T-cell (primary cell): ENCODE results near the gene TEX13A. TPM values are rescaled to one million over a fixed set of nuclear protein-coding genes. Genes with fewer than 3 reads are reported as not detected.

Source experiments
- ATAC-seq, 4 experiments: fragments of 200-7000 bp in 3 of 4; fragments of 150-1000 bp in 1 of 4; cut with Tn5 transposase; replicated peaks in 1 of 4; 1 replicate in 3 of 4; 2 replicates in 1 of 4; pipeline ENCODE4 v1.10.0; 2021; ENCODE audit warnings: moderate library complexity in 3 of 4, mild to moderate bottlenecking in 2 of 4, moderate number of reproducible peaks in 1 of 4
- CTCF ChIA-PET, 2 donors: fragments of 300-600 bp; sonication (Branson Sonifier 250); formaldehyde crosslinking; loops; one replicate each; lab custom pipeline; 2022; ENCODE audit warnings: antibody characterized with exemption in 2 of 2; lab: Charles Lee
- POLR2A ChIA-PET, 2 donors: fragments of 300-600 bp; sonication (Branson Sonifier 250); formaldehyde crosslinking; loops; one replicate each; lab custom pipeline; 2022; ENCODE audit warnings: antibody characterized with exemption in 2 of 2; lab: Charles Lee
- DNase-seq, 35 experiments: peaks; one replicate each; pipeline versions ENCODE4 v3.0.0 to v3.0.0-alpha.2; 2013 to 2023
- H3K27ac ChIP-seq: one replicate; pipeline ENCODE4 v1.5.1; 2013; ENCODE audit warnings: low read length
- H3K27me3 ChIP-seq, 2 experiments: replicated peaks in 1 of 2; 1 replicate in 1 of 2; 2 replicates in 1 of 2; pipeline versions ENCODE4 v1.6.1 to v1.7.0; 2013; ENCODE audit warnings: low read length in 1 of 2, mixed read lengths in 1 of 2; ENCODE audit not compliant: control insufficient read depth in 2 of 2, insufficient read depth in 2 of 2; ENCODE audit errors: extremely low read depth in 1 of 2
- H3K36me3 ChIP-seq, 2 donors: 1 replicate in 1 of 2; 2 replicates in 1 of 2; pipeline versions ENCODE4 v1.6.1 to v1.7.0; 2013; ENCODE audit warnings: low read length in 1 of 2; ENCODE audit not compliant: control insufficient read depth in 2 of 2, insufficient read depth in 1 of 2; ENCODE audit errors: extremely low read depth in 1 of 2
- H3K4me1 ChIP-seq, 2 experiments: 1 replicate in 1 of 2; 2 replicates in 1 of 2; pipeline versions ENCODE4 v1.6.1 to v1.7.0; 2013; ENCODE audit warnings: low read length in 2 of 2, mixed read lengths in 1 of 2; ENCODE audit not compliant: insufficient read depth in 2 of 2, control insufficient read depth in 1 of 2; ENCODE audit errors: extremely low read depth in 1 of 2
- H3K4me3 ChIP-seq, 2 donors: 1 replicate in 1 of 2; 2 replicates in 1 of 2; pipeline versions ENCODE4 v1.5.1 to v1.7.0; 2013; ENCODE audit warnings: mild to moderate bottlenecking in 2 of 2, low read length in 1 of 2, moderate library complexity in 1 of 2; ENCODE audit not compliant: control insufficient read depth in 1 of 2; ENCODE audit errors: extremely low read depth in 1 of 2
- H3K9me3 ChIP-seq: 2 replicates; pipeline ENCODE4 v1.7.0; 2013
- H3K27ac Mint-ChIP-seq, 2 donors: one replicate each; pipeline ENCODE4 v1.8.0; 2020 to 2021; ENCODE audit warnings: mild to moderate bottlenecking in 2 of 2, mixed read lengths in 2 of 2
- H3K27me3 Mint-ChIP-seq, 2 donors: one replicate each; pipeline ENCODE4 v1.8.0; 2021 to 2022; ENCODE audit warnings: mixed read lengths in 2 of 2
- H3K36me3 Mint-ChIP-seq: one replicate; pipeline ENCODE4 v1.8.0; 2021; ENCODE audit warnings: mixed read lengths
- H3K4me1 Mint-ChIP-seq, 3 donors: one replicate each; pipeline ENCODE4 v1.8.0; 2020 to 2022; ENCODE audit warnings: mixed read lengths in 3 of 3, mild to moderate bottlenecking in 1 of 3
- H3K4me3 Mint-ChIP-seq, 3 donors: one replicate each; pipeline ENCODE4 v1.8.0; 2020 to 2022; ENCODE audit warnings: mild to moderate bottlenecking in 3 of 3, mixed read lengths in 3 of 3, moderate library complexity in 3 of 3
- H3K9me3 Mint-ChIP-seq, 3 donors: one replicate each; pipeline ENCODE4 v1.8.0; 2020 to 2022; ENCODE audit warnings: mixed read lengths in 3 of 3
- WGBS: methylation state at CpG from one replicate; pipeline ENCODE4 v1.1.5; 2013; ENCODE audit warnings: missing lambda C conversion rate; ENCODE audit not compliant: insufficient coverage; 5-methylcytosine and 5-hydroxymethylcytosine counted together
- total RNA-seq, 35 experiments: library from RNA in 6 of 35; stranded (reverse) in 6 of 35; fragments of 120-200 nt in 1 of 35; gene quantifications; one replicate each; pipeline versions ENCODE4 v1.2.1 to v1.2.4 and lab custom pipeline; 2013 to 2026

The TEX13A gene, protein sequence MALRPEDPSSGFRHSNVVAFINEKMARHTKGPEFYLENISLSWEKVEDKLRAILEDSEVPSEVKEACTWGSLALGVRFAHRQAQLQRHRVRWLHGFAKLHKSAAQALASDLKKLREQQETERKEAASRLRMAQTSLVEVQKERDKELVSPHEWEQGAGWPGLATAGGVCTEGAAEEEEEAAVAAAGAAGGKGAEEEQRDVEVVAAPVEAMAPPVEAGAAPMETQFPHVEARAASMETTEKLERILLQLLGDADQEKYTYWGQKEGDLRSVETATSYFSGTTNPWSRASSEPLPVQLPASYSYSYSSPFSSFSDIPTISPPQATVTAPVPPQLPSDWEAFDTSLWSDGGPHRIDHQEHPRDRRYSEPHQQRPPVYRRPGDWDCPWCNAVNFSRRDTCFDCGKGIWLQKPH
- not detected for total RNA-seq
- total RNA-seq (2013): not detected
- total RNA-seq (lab: John Stamatoyannopoulos, UW): 0 reads per million in 29 experiments

DNA sequence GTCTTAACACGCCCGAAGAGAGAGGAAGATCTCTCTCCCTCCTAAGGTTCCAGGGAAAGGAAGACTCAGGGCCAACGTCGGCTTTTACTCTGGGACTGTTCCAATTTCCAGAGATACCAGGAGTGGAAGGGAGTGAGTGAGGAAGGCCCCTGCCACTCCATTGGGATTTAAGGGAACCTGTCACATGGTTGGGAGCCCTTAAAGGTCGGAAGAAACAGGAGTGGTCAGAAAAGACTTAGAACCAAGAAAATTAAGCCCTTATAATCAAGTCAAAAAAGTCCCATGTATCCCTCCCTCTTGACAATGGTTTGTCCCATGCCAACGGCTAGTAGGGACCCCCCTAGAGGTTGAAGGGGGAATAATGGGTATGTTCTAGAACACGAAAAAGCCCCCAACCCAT is at the start of gene TEX13A:
Gene TEX13A, minus strand, starts transcription at position 59 of the 400 bp plus-strand sequence. CDS start 297 bp downstream, outside the sequence.
- Mint-ChIP-seq H3K27me3 (no peaks in the 10 kb centered on the region), H3K27ac (no peak within 1 kb of the TSS), H3K4me1 (no peaks in the 10 kb centered on the region), H3K9me3 (peaks cover 0 to 12% (median 0%) of the 10 kb centered on the region in 3 donors), H3K36me3 (no peaks in the 10 kb centered on the region), H3K4me3 (no peak within 1 kb of the TSS)
- Histone ChIP-seq H3K27ac (no peak within 1 kb of the TSS), H3K9me3 (no peaks in the 10 kb centered on the region), H3K4me3 (no peak within 1 kb of the TSS), H3K36me3 (no peaks in the 10 kb centered on the region), H3K4me1 (no peaks in the 10 kb centered on the region), H3K27me3 (no peaks in the 10 kb centered on the region)
- ATAC-seq: no peak
- DNase-seq: no peak
- POLR2A ChIA-PET: no interaction called here
- WGBS: no CpG with 5 or more reads among the region's 7 CpGs
- CTCF ChIA-PET: no interaction called here

DNA sequence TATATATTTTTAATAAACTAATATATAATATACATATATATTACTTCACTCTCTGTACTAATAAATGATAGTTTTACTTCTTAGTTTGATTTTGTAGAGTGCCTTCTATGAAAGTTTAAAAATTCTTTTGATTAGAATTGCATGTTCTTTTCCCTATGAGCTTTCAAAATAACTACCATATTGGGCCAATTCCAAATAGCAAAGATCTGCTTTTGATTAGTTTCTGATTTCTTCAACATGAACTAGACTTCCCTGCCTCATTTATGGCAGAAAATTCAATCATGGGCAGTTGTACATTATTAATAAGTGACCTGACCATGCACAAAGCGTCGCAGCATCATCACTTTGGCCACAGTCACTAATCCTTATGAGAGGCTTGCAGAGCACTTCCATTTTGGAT is 48.9 kb upstream of the TEX13A start:
- ChIA-PET CTCF (no interaction called here), POLR2A (no interaction called here)
- H3K4me1 Mint-ChIP-seq: no peaks in the 10 kb centered on the region
- H3K27ac Mint-ChIP-seq: no peak overlapping the region
- H3K4me3 ChIP-seq: no peak overlapping the region
- no peak overlapping the region for H3K4me3 Mint-ChIP-seq
- no peaks in the 10 kb centered on the region for H3K36me3 ChIP-seq
- no peaks in the 10 kb centered on the region for H3K4me1 ChIP-seq
- DNase-seq (no peak), ATAC-seq (no peak)
- H3K27ac ChIP-seq: no peak overlapping the region
- WGBS: no CpG with 5 or more reads among the region's 2 CpGs
- peaks cover 0 to 10% of the 10 kb centered on the region in 2 donors for H3K27me3 Mint-ChIP-seq
- no peaks in the 10 kb centered on the region for H3K9me3 Mint-ChIP-seq
- no peaks in the 10 kb centered on the region for H3K9me3 ChIP-seq
- H3K27me3 ChIP-seq: no peaks in the 10 kb centered on the region
- H3K36me3 Mint-ChIP-seq: no peaks in the 10 kb centered on the region

DNA sequence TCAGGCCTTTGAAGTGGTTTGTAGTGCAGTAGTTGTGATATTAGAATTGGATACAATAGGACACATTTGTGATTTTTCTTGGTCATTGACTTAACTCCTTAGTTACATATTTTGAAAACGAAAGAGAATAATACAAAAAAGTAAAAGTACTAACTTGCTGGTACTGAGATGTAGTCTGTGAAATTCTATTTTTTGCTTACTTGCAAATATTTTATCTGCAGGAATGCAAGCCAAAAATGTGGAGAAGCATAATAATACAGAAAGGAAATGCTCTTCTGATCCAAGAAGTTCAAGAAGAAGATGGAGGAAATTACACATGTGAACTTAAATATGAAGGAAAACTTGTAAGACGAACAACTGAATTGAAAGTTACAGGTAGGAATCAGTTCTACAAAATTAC is 46.7 kb upstream of the TEX13A start:
- no peaks in the 10 kb centered on the region for H3K4me1 Mint-ChIP-seq
- H3K9me3 Mint-ChIP-seq: no peaks in the 10 kb centered on the region
- Histone ChIP-seq H3K27me3 (no peaks in the 10 kb centered on the region), H3K4me3 (no peak overlapping the region), H3K9me3 (no peaks in the 10 kb centered on the region), H3K4me1 (no peaks in the 10 kb centered on the region), H3K36me3 (no peaks in the 10 kb centered on the region), H3K27ac (no peak overlapping the region)
- CTCF ChIA-PET: no interaction called here
- WGBS: no CpG with 5 or more reads among the region's 2 CpGs
- no peak for ATAC-seq
- no peak for DNase-seq
- H3K27ac Mint-ChIP-seq: no peak overlapping the region
- H3K27me3 Mint-ChIP-seq: peaks cover 0 to 13% of the 10 kb centered on the region in 2 donors
- H3K4me3 Mint-ChIP-seq: no peak overlapping the region
- POLR2A ChIA-PET: no interaction called here
- no peaks in the 10 kb centered on the region for H3K36me3 Mint-ChIP-seq

DNA sequence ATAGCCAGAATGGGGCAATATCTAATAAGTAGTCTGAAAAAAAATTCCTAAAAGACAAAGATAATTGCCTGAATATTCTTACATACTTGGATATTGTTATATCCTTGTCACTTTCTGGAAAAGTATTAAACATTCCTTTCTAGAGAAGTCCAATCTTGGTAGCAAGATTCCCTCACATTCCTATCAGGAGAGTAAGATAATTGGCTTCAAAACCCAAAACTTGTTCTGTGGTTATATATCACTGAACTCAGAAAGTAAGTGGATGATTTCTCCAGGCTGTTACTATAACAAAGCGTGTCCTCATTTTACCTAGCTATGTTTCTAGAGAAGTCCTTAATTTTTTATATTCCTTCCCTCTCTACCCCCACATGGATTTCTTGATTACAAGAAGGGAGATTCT is 46.0 kb upstream of the TEX13A start:
- peaks cover 0 to under 1% (median 0%) of the 10 kb centered on the region in 3 donors for H3K9me3 Mint-ChIP-seq
- ChIA-PET CTCF (no interaction called here), POLR2A (no interaction called here)
- no peaks in the 10 kb centered on the region for H3K9me3 ChIP-seq
- ATAC-seq (no peak), DNase-seq (no peak)
- no peaks in the 10 kb centered on the region for H3K4me1 ChIP-seq
- H3K27me3 Mint-ChIP-seq: peaks cover 0 to 13% of the 10 kb centered on the region in 2 donors
- H3K4me3 ChIP-seq: no peak overlapping the region
- H3K4me3 Mint-ChIP-seq: no peak overlapping the region
- H3K27ac ChIP-seq: no peak overlapping the region
- no peaks in the 10 kb centered on the region for H3K27me3 ChIP-seq
- WGBS: no CpG with 5 or more reads among the region's 1 CpG
- no peaks in the 10 kb centered on the region for H3K4me1 Mint-ChIP-seq
- no peaks in the 10 kb centered on the region for H3K36me3 Mint-ChIP-seq
- H3K36me3 ChIP-seq: no peaks in the 10 kb centered on the region
- H3K27ac Mint-ChIP-seq: no peak overlapping the region

DNA sequence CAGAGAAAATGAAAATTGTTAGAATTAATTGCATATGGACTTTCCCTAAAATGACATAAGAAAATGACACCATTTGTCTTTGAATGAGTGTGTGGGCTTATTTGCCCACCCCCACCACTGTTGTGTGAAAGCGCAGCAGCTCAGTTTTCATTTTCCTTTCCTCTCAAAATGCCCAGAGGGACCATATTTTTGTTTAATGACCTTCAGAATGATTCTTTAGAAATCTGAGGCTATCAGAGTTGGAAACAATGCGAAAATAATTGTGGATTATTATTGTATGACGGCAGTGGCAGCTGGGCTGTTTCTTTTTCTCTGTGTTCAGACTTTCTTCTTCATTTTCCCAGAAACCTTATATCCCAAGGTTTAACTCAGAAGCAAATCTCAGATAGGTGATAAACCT is 44.6 kb upstream of the TEX13A start:
- H3K27me3 Mint-ChIP-seq: peaks cover 0 to 13% of the 10 kb centered on the region in 2 donors
- no peak overlapping the region for H3K27ac Mint-ChIP-seq
- H3K36me3 Mint-ChIP-seq: no peaks in the 10 kb centered on the region
- ATAC-seq (no peak), DNase-seq (no peak)
- H3K9me3 ChIP-seq: no peaks in the 10 kb centered on the region
- no peak overlapping the region for H3K27ac ChIP-seq
- ChIA-PET CTCF (no interaction called here), POLR2A (no interaction called here)
- no CpG with 5 or more reads among the region's 3 CpGs for WGBS
- H3K4me1 Mint-ChIP-seq: no peaks in the 10 kb centered on the region
- no peak overlapping the region for H3K4me3 ChIP-seq
- no peak overlapping the region for H3K4me3 Mint-ChIP-seq
- no peaks in the 10 kb centered on the region for H3K36me3 ChIP-seq
- H3K27me3 ChIP-seq: no peaks in the 10 kb centered on the region
- peaks cover 0 to 3% (median 0%) of the 10 kb centered on the region in 3 donors for H3K9me3 Mint-ChIP-seq
- H3K4me1 ChIP-seq: no peaks in the 10 kb centered on the region

DNA sequence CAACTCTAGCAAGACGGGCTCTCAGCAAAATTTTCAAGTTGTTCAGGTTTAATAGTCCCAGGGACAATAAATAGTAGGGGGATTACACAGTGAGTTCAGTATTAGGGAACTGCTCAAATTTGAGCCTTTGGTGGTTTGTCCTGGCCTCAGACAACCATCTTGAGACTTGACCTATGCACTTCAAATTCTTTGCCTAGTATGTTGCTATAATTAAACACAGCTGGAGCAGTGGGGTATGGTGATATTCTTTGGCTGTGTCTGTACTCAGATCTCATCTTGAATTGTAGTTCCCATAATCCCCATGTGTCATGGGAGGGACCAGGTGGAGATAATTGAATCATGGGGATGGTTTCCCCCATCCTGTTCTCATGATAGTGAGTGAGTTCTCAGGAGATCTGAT is 43.3 kb upstream of the TEX13A start:
- Mint-ChIP-seq H3K4me1 (no peaks in the 10 kb centered on the region), H3K27ac (no peak overlapping the region), H3K27me3 (peaks cover 0 to 14% of the 10 kb centered on the region in 2 donors), H3K36me3 (no peaks in the 10 kb centered on the region), H3K4me3 (no peak overlapping the region), H3K9me3 (peaks cover 0 to 3% (median 1%) of the 10 kb centered on the region in 3 donors)
- no peak overlapping the region for H3K27ac ChIP-seq
- ChIA-PET CTCF (no interaction called here), POLR2A (no interaction called here)
- WGBS: no CpG with 5 or more reads among the region's 1 CpG
- no peaks in the 10 kb centered on the region for H3K9me3 ChIP-seq
- no peaks in the 10 kb centered on the region for H3K4me1 ChIP-seq
- H3K4me3 ChIP-seq: no peak overlapping the region
- H3K36me3 ChIP-seq: no peaks in the 10 kb centered on the region
- ATAC-seq (no peak), DNase-seq (no peak)
- no peaks in the 10 kb centered on the region for H3K27me3 ChIP-seq
